COLO668 (cell line): ENCODE data around the gene DCPS.
"Not testable (repeated sequence)": the region's sequence is repeated elsewhere in the genome, so short reads cannot be mapped to it uniquely, and the experiment has no call there.

ENCODE experiments used
- DNase-seq: peaks from one replicate; lab custom pipeline; 2025; ENCODE audit not compliant: unreplicated experiment; lab: John Stamatoyannopoulos, UW

Gene DCPS

DNA sequence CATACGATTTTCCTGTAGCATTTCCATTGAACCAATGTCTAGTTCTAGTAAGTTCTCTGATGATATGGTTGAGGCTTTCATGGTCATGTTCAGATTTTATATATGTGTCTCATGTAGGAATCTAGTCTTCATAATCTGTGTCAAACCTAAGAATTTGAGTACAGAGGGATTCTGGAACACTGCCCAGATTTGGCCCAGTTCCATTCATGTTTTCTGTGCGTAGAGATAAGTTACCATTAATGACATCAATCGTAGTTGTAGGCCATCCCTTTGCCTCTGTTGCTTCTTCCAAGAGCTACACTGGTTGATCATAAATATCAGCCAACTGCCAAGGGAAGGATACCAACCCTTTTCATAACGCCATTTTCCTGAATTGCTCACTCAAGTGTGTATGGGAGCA, 74.9 kb downstream of the DCPS start:
- no peak for DNase-seq

- no peak for DNase-seq
These were observed 77.0 kb downstream of the DCPS start for GRCh38 chr11:126380909-126381308.

DNA sequence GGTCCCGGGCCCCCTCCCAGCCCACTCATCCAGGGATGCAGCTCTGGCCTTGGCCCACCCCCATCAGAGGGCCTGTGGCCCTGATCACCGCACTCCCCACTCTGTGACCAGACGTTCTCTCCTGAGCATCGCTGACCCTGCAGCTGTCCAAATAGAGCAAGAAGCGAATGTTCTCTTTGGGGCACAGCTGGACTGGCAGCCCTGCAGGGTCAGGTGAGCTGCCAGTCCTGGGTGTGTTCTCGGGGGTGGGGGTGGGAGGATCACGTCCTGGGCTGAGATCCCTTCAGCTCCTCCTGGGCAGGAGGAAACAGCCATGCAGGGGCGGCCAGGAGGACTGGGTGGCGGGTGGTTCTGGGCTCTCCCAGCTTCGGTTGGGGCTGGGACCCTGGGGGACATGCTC, 78.1 kb downstream of the DCPS start:
- DNase-seq, result not testable (repeated sequence)

DNA sequence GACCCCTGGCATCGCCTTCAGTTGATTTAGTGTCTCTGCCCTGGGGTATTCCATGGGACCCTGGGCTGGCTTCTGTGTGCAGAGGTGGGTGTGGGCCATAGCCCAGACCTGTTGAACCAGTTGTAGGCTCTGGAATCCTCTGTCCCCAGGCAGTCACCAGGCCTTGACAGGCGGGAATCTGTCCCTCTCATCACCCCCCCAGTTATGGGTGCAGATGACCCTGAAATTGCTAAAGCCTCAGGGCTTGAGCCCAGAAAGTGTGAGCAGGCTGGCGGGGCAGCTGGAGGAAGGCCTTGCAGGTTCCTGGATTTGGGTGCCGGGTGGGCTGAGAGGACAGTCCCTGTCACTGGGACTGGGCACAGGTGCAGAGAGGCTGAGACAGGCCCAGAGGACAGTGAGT, 78.8 kb downstream of the DCPS start:
- not testable (repeated sequence) for DNase-seq

DNA sequence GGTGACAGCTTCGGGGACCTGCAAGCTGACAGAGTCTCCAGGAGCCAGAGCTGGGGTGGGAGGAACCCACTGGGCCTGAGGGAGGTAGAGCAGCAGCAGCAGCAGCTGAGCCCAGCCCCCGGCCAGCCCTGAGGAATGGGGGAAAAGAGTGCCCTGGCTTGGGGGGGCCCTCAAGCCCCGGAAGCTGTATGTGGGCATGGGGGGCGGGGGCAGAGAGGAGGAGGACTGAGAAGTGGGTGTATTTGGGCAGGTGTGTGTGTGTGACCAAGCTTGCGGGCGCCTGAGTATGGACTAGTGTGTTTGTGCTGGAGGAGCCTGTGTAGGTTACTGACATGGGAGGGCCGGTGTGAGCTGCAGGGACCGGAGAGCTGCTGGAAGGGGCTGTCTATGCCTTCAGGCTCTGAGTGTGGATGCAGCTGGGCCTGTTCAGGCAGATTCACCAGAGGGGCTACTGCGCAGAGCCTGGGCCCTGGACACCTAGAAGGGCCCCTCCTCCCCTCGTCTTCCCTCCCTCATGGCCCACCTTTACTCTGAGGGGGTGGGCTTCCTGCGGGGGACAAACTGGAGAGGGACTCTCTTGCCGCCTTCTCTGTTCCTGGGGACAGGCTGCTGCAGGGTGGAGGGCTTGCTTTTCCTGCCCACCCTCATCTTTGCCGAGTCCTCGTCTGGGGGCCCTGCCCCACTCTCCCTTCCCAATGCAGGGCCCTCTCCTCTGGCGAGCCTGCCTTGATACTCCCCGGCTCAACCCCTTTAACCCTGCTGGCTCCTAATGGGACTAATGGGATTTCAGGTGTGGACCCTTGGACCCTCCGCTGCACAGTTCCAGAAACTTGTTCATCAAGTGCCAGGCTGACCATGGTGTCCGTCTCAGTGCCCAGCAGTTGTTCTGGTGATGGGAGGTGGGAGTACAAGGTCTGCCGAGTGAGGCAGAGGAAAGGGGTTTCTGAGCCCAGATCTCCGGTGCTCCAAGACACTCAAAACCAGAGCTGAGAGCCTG, 79.8 kb downstream of the DCPS start:
- no peak for DNase-seq

- DNase-seq, result no peak
These were observed 80.7 kb downstream of the DCPS start for GRCh38 chr11:126384449-126385070.

- DNase-seq, result no peak
These were observed 82.3 kb downstream of the DCPS start for GRCh38 chr11:126385991-126386728.

- peak; percentile 85 for DNase-seq
These were observed 82.8 kb downstream of the DCPS start for GRCh38 chr11:126386729-126387071.

GRCh38 chr11:126387857-126388256, 84.0 kb downstream of the DCPS start:
- no peak for DNase-seq

DNA sequence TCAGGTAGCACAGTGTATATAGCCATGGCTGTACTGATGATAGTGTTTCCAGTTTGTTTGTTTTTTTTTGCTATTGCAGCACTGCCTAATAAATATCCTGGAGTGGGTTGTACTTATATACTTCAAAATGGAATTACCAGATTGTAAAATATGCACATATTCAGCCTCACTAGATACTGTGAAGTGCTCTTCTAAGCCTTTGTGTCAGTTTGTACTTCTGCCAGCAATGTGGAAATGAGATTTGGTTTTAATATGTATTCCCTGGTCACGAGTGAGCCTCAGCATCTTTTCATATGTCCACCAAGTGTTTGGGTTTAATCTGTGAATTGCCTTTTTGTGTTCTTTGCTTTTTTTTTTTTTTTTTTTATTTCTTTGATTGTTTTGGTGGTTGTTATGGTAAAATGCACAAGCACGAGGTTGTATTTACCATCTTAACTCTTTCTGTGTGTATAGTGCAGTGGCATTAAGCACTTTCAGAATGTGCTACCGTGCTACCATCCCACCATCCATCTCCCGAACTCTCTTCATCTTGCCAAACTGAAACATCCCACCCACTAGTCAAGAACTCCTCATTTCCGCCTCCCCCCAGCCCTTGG, 86.5 kb downstream of the DCPS start:
- no peak for DNase-seq

- no peak for DNase-seq
These were observed 87.6 kb downstream of the DCPS start for GRCh38 chr11:126391286-126391954.

DNA sequence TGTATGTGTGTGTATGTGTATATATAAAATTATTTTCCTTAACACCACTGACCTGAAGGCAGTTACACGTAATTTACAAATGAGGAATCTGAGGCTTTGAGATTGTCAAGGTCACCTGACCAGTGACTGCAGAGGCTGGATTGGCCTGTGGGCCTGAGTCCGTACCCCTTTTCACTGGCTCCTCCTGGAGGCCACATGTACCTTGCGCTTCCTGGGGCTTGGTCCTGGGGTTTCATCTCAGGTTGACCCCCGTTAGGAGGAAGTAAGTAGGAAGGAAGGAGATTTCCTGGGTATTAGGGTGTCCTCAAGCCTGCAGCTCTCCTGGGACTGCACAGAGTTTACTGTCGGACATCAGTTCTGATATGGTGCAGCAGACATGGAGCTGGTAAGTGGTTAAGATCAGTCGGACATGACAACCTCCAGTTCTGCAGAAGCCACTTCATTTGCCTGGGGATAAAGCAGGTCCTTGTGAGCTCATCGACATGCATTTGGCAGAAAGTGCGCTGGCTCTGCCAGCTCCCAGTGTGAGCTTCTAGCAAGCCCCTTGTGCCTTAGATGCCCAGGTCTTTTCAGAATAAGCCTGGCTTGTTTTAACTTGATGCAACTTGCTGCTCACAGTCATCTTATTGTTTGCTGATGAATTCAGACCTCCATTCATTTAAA, 88.2 kb downstream of the DCPS start:
- DNase-seq, result no peak

GRCh38 chr11:126392633-126393013, 88.8 kb downstream of the DCPS start:
- DNase-seq, result no peak

DNA sequence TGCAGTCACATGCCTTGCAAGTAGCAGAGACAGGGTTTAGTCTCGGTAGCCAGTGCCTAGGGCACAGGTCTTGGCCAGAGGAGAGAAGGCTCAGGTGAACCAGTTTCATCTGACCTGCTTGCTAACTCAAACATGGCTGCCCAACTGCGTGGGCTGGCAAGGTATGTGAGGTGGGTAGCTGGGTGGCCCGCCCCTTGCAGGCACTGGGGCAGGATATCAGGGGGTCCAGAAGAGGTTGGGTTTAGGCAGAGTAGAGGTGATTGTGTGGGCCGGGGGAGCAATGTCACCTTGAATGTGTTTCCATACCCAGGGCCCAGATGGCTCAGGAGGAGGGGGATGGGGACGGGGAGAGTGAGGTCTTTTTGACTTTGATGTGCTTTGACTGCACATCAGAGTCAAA, 89.3 kb downstream of the DCPS start:
- DNase-seq, result no peak

DNA sequence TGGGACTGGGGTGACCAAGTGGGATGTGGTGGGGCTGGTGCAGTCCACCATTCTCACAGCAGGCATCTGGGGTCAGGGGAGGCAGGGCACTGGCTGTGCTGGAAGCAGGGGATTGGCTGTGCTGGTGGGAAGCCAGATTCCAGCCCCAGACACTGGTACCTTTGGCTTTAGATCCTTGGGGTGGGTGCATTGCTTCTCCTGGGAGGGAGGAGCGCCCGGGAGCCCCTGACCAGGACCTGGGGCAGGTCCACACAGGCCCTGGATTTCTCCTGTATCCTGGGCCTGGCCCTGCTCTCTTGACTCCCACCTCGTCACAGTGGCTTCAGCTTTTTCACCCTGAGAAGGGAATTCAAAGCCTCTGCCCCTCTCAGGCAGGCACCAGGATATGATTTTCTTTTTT, 90.2 kb downstream of the DCPS start:
- no peak for DNase-seq

- DNase-seq, result not testable (repeated sequence)
These were observed 90.8 kb downstream of the DCPS start for GRCh38 chr11:126394634-126395072.
